HFFc6 (cell line): ENCODE results near the gene KIF26B. TPM values are rescaled to one million over a fixed set of nuclear protein-coding genes. Genes with fewer than 3 reads are reported as not detected.

ENCODE experiments used
- DNase-seq: peaks from one replicate; pipeline ENCODE4 v3.0.0-alpha.2; 2018
- H3K27ac Mint-ChIP-seq: 2 replicates; pipeline ENCODE4 v1.8.0; 2020; ENCODE audit warnings: mild to moderate bottlenecking, mixed read lengths
- H3K27me3 Mint-ChIP-seq: 2 replicates; pipeline ENCODE4 v1.8.0; 2021; ENCODE audit warnings: mild to moderate bottlenecking, moderate library complexity, mixed read lengths; ENCODE audit not compliant: insufficient read depth
- H3K36me3 Mint-ChIP-seq: 2 replicates; pipeline ENCODE4 v1.8.0; 2021; ENCODE audit warnings: low read depth, mixed read lengths
- H3K4me1 Mint-ChIP-seq: 2 replicates; pipeline ENCODE4 v1.8.0; 2020; ENCODE audit warnings: low read depth, mixed read lengths
- H3K4me3 Mint-ChIP-seq: 2 replicates; pipeline ENCODE4 v1.8.0; 2020; ENCODE audit warnings: mild to moderate bottlenecking, moderate library complexity, mixed read lengths
- H3K9me3 Mint-ChIP-seq: 2 replicates; pipeline ENCODE4 v1.8.0; 2020; ENCODE audit warnings: mild to moderate bottlenecking, mixed read lengths
- total RNA-seq, 6 experiments: library from RNA; stranded (reverse); fragmentation: NEBNext Ultra II Directional; extraction: Animal tissue kit (Norgen Biotek cat#: 25700); gene quantifications; 2 replicates in 1 of 6; 3 replicates in 5 of 6; pipeline ENCODE4 v1.2.3, GENCODE V29; 2021
- TF ChIP-seq, protein P1 (sequence below): fragments of 200-600 bp; sonication (generic); IDR thresholded peaks from 2 replicates; pipeline ENCODE4 v1.5.0; 2021; ENCODE audit warnings: antibody characterized with exemption, mild to moderate bottlenecking

The KIF26B gene
- total RNA-seq, 6 experiments from 2014 or later = 4.6 to 7.5 (median 5.5) TPM

DNA sequence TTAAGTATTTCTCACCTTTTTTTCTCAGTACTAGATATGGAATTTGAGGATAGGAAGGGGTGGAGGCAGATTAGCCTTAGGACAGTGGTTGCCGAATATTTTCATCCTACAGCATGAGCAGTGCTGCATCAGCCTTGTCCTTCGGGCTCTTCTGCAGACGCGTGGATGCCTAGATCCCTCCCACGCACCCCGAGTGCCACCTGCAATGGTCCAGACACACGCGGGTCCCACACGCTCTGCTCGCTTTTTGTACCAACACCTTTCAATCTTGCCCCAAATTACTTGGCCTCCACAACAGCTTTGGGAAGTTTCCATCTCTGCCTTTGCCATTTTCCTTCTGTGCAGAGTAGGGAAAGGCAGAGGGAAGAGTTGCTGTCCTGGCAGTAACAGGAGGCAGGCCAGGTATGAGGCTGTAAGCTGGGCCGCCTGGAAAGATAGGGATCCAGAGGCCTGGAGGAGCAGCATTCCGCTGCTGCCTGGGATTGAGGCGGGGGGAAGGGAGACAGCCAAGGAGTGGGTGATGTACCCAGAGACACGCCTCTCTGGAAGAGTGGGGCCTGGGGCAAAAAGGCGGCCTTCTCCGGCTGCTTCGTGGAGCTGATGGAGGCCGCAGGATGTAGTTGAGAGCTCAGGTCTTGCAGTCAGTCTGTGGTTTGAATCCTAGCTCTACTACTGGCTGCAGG, 467.7 kb downstream of the KIF26B start:
- no peak for DNase-seq
- Mint-ChIP-seq H3K9me3 (no peaks in the 10 kb centered on the region), H3K36me3 (peaks cover 5% of the 10 kb centered on the region), H3K4me1 (no peaks in the 10 kb centered on the region), H3K27ac (no peak overlapping the region), H3K4me3 (no peak overlapping the region), H3K27me3 (no peaks in the 10 kb centered on the region; the same call in 1 of the 2 replicates)
- TF ChIP-seq, protein P1, sequence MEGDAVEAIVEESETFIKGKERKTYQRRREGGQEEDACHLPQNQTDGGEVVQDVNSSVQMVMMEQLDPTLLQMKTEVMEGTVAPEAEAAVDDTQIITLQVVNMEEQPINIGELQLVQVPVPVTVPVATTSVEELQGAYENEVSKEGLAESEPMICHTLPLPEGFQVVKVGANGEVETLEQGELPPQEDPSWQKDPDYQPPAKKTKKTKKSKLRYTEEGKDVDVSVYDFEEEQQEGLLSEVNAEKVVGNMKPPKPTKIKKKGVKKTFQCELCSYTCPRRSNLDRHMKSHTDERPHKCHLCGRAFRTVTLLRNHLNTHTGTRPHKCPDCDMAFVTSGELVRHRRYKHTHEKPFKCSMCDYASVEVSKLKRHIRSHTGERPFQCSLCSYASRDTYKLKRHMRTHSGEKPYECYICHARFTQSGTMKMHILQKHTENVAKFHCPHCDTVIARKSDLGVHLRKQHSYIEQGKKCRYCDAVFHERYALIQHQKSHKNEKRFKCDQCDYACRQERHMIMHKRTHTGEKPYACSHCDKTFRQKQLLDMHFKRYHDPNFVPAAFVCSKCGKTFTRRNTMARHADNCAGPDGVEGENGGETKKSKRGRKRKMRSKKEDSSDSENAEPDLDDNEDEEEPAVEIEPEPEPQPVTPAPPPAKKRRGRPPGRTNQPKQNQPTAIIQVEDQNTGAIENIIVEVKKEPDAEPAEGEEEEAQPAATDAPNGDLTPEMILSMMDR = no peak

DNA sequence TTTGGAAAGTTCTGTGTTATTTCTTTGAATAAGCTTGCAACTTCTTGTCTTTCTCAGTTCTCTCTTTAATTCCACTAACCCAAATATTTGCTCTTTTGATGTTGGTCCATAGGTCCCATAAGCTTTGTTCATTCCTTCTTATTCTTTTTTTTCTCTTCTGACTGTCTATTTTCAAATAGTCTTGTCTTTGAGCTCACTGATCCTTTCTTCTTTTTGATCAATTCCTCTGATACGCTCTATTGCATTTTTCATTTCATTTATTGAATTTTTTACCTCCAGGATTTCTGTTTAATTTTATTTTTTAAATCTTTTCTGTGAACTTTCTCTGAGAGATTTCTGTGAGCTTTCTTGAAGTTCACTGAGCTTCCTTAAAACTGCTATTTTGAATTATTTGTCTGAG, 486.6 kb downstream of the KIF26B start:
- Mint-ChIP-seq H3K4me1 (no peaks in the 10 kb centered on the region), H3K27me3 (no peaks in the 10 kb centered on the region), H3K27ac (no peak overlapping the region), H3K9me3 (peaks cover 15% of the 10 kb centered on the region), H3K4me3 (no peak overlapping the region), H3K36me3 (peaks cover 26% of the 10 kb centered on the region)
- TF ChIP-seq, protein P1 = no peak
- no peak for DNase-seq

GRCh38 chr1:245645406-245645805, 490.6 kb downstream of the KIF26B start:
- Mint-ChIP-seq H3K36me3 (peaks cover 32% of the 10 kb centered on the region), H3K9me3 (peaks cover 15% of the 10 kb centered on the region), H3K27me3 (no peaks in the 10 kb centered on the region), H3K4me3 (no peak overlapping the region), H3K4me1 (no peaks in the 10 kb centered on the region), H3K27ac (no peak overlapping the region)
- no peak for DNase-seq
- TF ChIP-seq, protein P1 = no peak

GRCh38 chr1:245645894-245646293, 491.1 kb downstream of the KIF26B start:
- no peak for DNase-seq
- Mint-ChIP-seq H3K27me3 (no peaks in the 10 kb centered on the region), H3K4me1 (no peaks in the 10 kb centered on the region), H3K27ac (no peak overlapping the region), H3K36me3 (peaks cover 30% of the 10 kb centered on the region), H3K4me3 (no peak overlapping the region), H3K9me3 (peaks cover 14% of the 10 kb centered on the region)
- TF ChIP-seq, protein P1 = no peak

GRCh38 chr1:245648749-245649522, 494.2 kb downstream of the KIF26B start:
- TF ChIP-seq, protein P1 = no peak
- Mint-ChIP-seq H3K4me3 (no peak overlapping the region), H3K27ac (no peak overlapping the region), H3K36me3 (0 out of 2 replicates have a peak, but pooled peaks cover 9% of the 10 kb centered on the region), H3K4me1 (no peaks in the 10 kb centered on the region), H3K9me3 (no peaks in the 10 kb centered on the region), H3K27me3 (no peaks in the 10 kb centered on the region)
- DNase-seq = no peak
